ENCODE measurements around the gene GLUD1.
A peak's percentile ranks its signal among the peaks of the same experiment; 100 is the strongest.
"Not testable (repeated sequence)": the region's sequence is repeated elsewhere in the genome, so short reads cannot be mapped to it uniquely, and the experiment has no call there.

The GLUD1 gene

GRCh38 chr10:87089746-87090145 lies 4.9 kb downstream of the GLUD1 start:
- DNase-seq: no peak

GRCh38 chr10:87085537-87085936 lies 9.1 kb downstream of the GLUD1 start:
- DNase-seq: no peak

- DNase-seq: peak; percentile 89
Observed at GRCh38 chr10:87084291-87084782, 10.3 kb downstream of the GLUD1 start.

- peak; percentile 79 for DNase-seq
Observed at GRCh38 chr10:87083576-87084290, 10.9 kb downstream of the GLUD1 start.

GRCh38 chr10:87082219-87082618 lies 12.4 kb downstream of the GLUD1 start:
- peak; percentile 86 for DNase-seq

- DNase-seq: not testable (repeated sequence)
Observed at GRCh38 chr10:87081574-87081973, 13.1 kb downstream of the GLUD1 start.

GRCh38 chr10:87080621-87081020 lies 14.0 kb downstream of the GLUD1 start:
- DNase-seq: not testable (repeated sequence)

GRCh38 chr10:87079106-87079836 lies 15.4 kb downstream of the GLUD1 start:
- DNase-seq: no peak

GRCh38 chr10:87076421-87076820 lies 18.2 kb downstream of the GLUD1 start:
- not testable (repeated sequence) for DNase-seq

GRCh38 chr10:87072449-87072848 lies 22.2 kb downstream of the GLUD1 start:
- no peak for DNase-seq

GRCh38 chr10:87068281-87068680 lies 26.4 kb downstream of the GLUD1 start:
- DNase-seq: no peak

- no peak for DNase-seq
Observed at GRCh38 chr10:87066865-87067264, 27.8 kb downstream of the GLUD1 start.

- no peak for DNase-seq
Observed at GRCh38 chr10:87066178-87066577, 28.5 kb downstream of the GLUD1 start.

GRCh38 chr10:87064651-87065050 lies 30.0 kb downstream of the GLUD1 start:
- DNase-seq: no peak

GRCh38 chr10:87060280-87060928 lies 34.2 kb downstream of the GLUD1 start:
- DNase-seq: no peak

- no peak for DNase-seq
Observed at GRCh38 chr10:87059401-87059800, 35.2 kb downstream of the GLUD1 start.

- DNase-seq: no peak
Observed at GRCh38 chr10:87058171-87058570, 36.5 kb downstream of the GLUD1 start.

GRCh38 chr10:87054373-87055295 lies 40.0 kb downstream of the GLUD1 start:
- DNase-seq: peak; percentile 62

- DNase-seq: no peak
Observed at GRCh38 chr10:87053577-87054181, 41.0 kb downstream of the GLUD1 start.

- DNase-seq: no peak
Observed at GRCh38 chr10:87053111-87053510, 41.5 kb downstream of the GLUD1 start.

- DNase-seq: no peak
Observed at GRCh38 chr10:87045434-87045938, 49.2 kb downstream of the GLUD1 start.

GRCh38 chr10:87043579-87043978 lies 51.1 kb downstream of the GLUD1 start:
- not testable (repeated sequence) for DNase-seq
